SKM-1 treated with dmso at 0.1 percent for 144 hours (cell line): ENCODE data around the gene F11.
"Not testable (repeated sequence)": the region's sequence is repeated elsewhere in the genome, so short reads cannot be mapped to it uniquely, and the experiment has no call there.

Experiments
- DNase-seq: peaks from one replicate; lab custom pipeline; 2025; ENCODE audit not compliant: unreplicated experiment; lab: John Stamatoyannopoulos, UW

Gene F11

GRCh38 chr4:186298031-186298647 is 32.1 kb downstream of the F11 start:
- no peak for DNase-seq

- no peak for DNase-seq
Observed at GRCh38 chr4:186299291-186299690, 33.3 kb downstream of the F11 start.

- no peak for DNase-seq
Observed at GRCh38 chr4:186300659-186301390, 34.8 kb downstream of the F11 start.

GRCh38 chr4:186304216-186304615 is 38.2 kb downstream of the F11 start:
- no peak for DNase-seq

GRCh38 chr4:186304866-186305505 is 39.0 kb downstream of the F11 start:
- no peak for DNase-seq

GRCh38 chr4:186307497-186307896 is 41.5 kb downstream of the F11 start:
- DNase-seq: no peak

- no peak for DNase-seq
Observed at GRCh38 chr4:186307916-186308315, 41.9 kb downstream of the F11 start.

- DNase-seq: no peak
Observed at GRCh38 chr4:186318481-186318880, 52.5 kb downstream of the F11 start.

GRCh38 chr4:186324660-186325059 is 58.7 kb downstream of the F11 start:
- DNase-seq: not testable (repeated sequence)

- DNase-seq: no peak
Observed at GRCh38 chr4:186326391-186326790, 60.4 kb downstream of the F11 start.

- DNase-seq: no peak
Observed at GRCh38 chr4:186329372-186329771, 63.4 kb downstream of the F11 start.

- no peak for DNase-seq
Observed at GRCh38 chr4:186330368-186330767, 64.4 kb downstream of the F11 start.

GRCh38 chr4:186335793-186336192 is 69.8 kb downstream of the F11 start:
- no peak for DNase-seq
